Suppressor macrophage (primary cell): ENCODE results near the gene RPL23.
A peak's percentile ranks its signal among the peaks of the same experiment; 100 is the strongest.

Source experiments
- DNase-seq, 4 experiments: peaks; one replicate each; pipeline ENCODE4 v3.0.0-alpha.2; 2020 to 2022

RPL23 gene

GRCh38 chr17:38883592-38884526, 30.3 kb upstream of the RPL23 start:
- DNase-seq, result peak; percentile 63 to 79 (median 74)

GRCh38 chr17:38882870-38883269, 29.3 kb upstream of the RPL23 start:
- DNase-seq, result no peak

- peak; percentile 54 to 86 (median 78) for DNase-seq
Observed at GRCh38 chr17:38881600-38882191, 28.2 kb upstream of the RPL23 start.

GRCh38 chr17:38879878-38880665, 26.6 kb upstream of the RPL23 start:
- peak in 2 of 4 experiments; percentile 41 to 54 for DNase-seq

GRCh38 chr17:38877130-38877851, 23.8 kb upstream of the RPL23 start:
- DNase-seq, result no peak

GRCh38 chr17:38875477-38876075, 22.1 kb upstream of the RPL23 start:
- DNase-seq, result no peak

GRCh38 chr17:38874505-38875400, 21.2 kb upstream of the RPL23 start:
- no peak for DNase-seq

GRCh38 chr17:38873640-38874380, 20.3 kb upstream of the RPL23 start:
- DNase-seq, result no peak

- no peak for DNase-seq
Observed at GRCh38 chr17:38872671-38873385, 19.3 kb upstream of the RPL23 start.

- DNase-seq, result peak; percentile 57 to 79 (median 78)
Observed at GRCh38 chr17:38872027-38872511, 18.5 kb upstream of the RPL23 start.

- peak; percentile 79 to 89 (median 88) for DNase-seq
Observed at GRCh38 chr17:38871247-38872015, 17.9 kb upstream of the RPL23 start.

- DNase-seq, result peak; percentile 49 to 86 (median 76)
Observed at GRCh38 chr17:38870259-38871165, 17.0 kb upstream of the RPL23 start.

GRCh38 chr17:38869526-38870258, 16.2 kb upstream of the RPL23 start, which contains the start of gene LASP1:
TSS of gene LASP1 (plus strand) at chr17:38870058. CDS start at chr17:38870190, 132 bp downstream.
- DNase-seq, result peak; percentile 93 to 98 (median 96)

GRCh38 chr17:38868817-38869525, 15.4 kb upstream of the RPL23 start:
- peak; percentile 87 to 93 (median 90) for DNase-seq

- DNase-seq, result peak; percentile 22 to 56 (median 40)
Observed at GRCh38 chr17:38867968-38868816, 14.7 kb upstream of the RPL23 start.
